Measurements from ENCODE around the gene ZNF777. TPM values are rescaled to one million over a fixed set of nuclear protein-coding genes. Genes with fewer than 3 reads are reported as not detected.

The ZNF777 gene
- total RNA-seq, 1 experiment from 2014 or later = 15.6 TPM

GRCh38 chr7:149498811-149499210 lies 37.9 kb upstream of the ZNF777 start:
- H2BK15ac ChIP-seq (ENCODE audit: low read depth, low read length) = no peak overlapping the region

More at GRCh38 chr7:149498811-149499210, 37.9 kb upstream of the ZNF777 start:
- H3K27ac ChIP-seq (ENCODE audit: insufficient read length, low read depth, low read length) = no peak overlapping the region
- H4K5ac ChIP-seq (ENCODE audit: insufficient read length, low read depth, low read length) = no peak overlapping the region
- no peak overlapping the region for H3K18ac ChIP-seq (ENCODE audit: insufficient read length, low read depth, low read length)
- H3K9me3 ChIP-seq (ENCODE audit: control insufficient read depth, low read depth, low read length) = no peaks in the 10 kb centered on the region
- H2BK20ac ChIP-seq (ENCODE audit: low read depth, low read length, poor library complexity, severe bottlenecking) = no peak overlapping the region
- H2BK5ac ChIP-seq (ENCODE audit: insufficient read length, low read length) = no peak overlapping the region
- DNase-seq = no peak
- no peak overlapping the region for H3K14ac ChIP-seq (ENCODE audit: insufficient read depth, low read length)
- no CpG with 5 or more reads among the region's 6 CpGs for WGBS (ENCODE audit: extremely low coverage, insufficient read length, low lambda C conversion rate)
- H3K79me2 ChIP-seq (ENCODE audit: insufficient read depth, low read length) = peaks cover 4% of the 10 kb centered on the region; the same call in 1 of the 2 replicates
- no peak overlapping the region for H3K4ac ChIP-seq (ENCODE audit: low read depth, low read length)
- H3K27me3 ChIP-seq (ENCODE audit: insufficient read depth, low read length) = peaks cover 4% of the 10 kb centered on the region; the same call in 1 of the 2 replicates
- peaks cover 2% of the 10 kb centered on the region for H3K79me1 ChIP-seq (ENCODE audit: insufficient read depth, low read depth, low read length, poor library complexity, severe bottlenecking)
- no peak overlapping the region for H4K8ac ChIP-seq (replicated peaks; ENCODE audit: insufficient read length, low read depth, low read length)
- no peak overlapping the region for H2BK12ac ChIP-seq (ENCODE audit: insufficient read length, low read depth, low read length)
- H3K56ac ChIP-seq (ENCODE audit: insufficient read length, low read depth, low read length) = no peak overlapping the region
- Mint-ChIP-seq H3K27ac (no peak overlapping the region), H3K36me3 (ENCODE audit: insufficient read depth in 1 of 3, low read depth in 3 of 3) (peaks cover 4 to 8% (median 5%) of the 10 kb centered on the region in 3 experiments), H3K4me1 (peaks cover 10 to 14% of the 10 kb centered on the region in 2 experiments), H3K27me3 (ENCODE audit: low read depth) (peaks cover 45% of the 10 kb centered on the region), H3K9me3 (peaks cover 0 to 2% of the 10 kb centered on the region in 2 experiments; a peak in 2 of 5 replicates), H3K4me3 (peak overlapping the region; percentile 58 to 73; a peak in 3 of 5 replicates)
- no peak overlapping the region for H3K23ac ChIP-seq (ENCODE audit: insufficient read length, low read depth, low read length)
- H3T11ph ChIP-seq (ENCODE audit: low read length) = no peak overlapping the region
- no peak overlapping the region for H2BK120ac ChIP-seq (ENCODE audit: low read depth, low read length, poor library complexity, severe bottlenecking)
- no peaks in the 10 kb centered on the region for H4K20me1 ChIP-seq (ENCODE audit: control insufficient read depth, insufficient read depth, insufficient read length)
- peaks cover 7% of the 10 kb centered on the region for H3K23me2 ChIP-seq (ENCODE audit: insufficient read length, low read depth, low read length, poor library complexity, severe bottlenecking)
- H3K4me2 ChIP-seq (ENCODE audit: insufficient read depth, insufficient read length, low read length) = no peak overlapping the region
- no peaks in the 10 kb centered on the region; the same call in 1 of the 2 replicates for H3K4me1 ChIP-seq (ENCODE audit: insufficient read depth, low read length)
- H2AK5ac ChIP-seq (ENCODE audit: insufficient read length, low read length) = no peak overlapping the region
- no peak overlapping the region for H2AFZ ChIP-seq (ENCODE audit: low read length)
- H4K91ac ChIP-seq (ENCODE audit: insufficient read length, low read depth, low read length) = no peak overlapping the region
- TF ChIP-seq, protein P1, sequence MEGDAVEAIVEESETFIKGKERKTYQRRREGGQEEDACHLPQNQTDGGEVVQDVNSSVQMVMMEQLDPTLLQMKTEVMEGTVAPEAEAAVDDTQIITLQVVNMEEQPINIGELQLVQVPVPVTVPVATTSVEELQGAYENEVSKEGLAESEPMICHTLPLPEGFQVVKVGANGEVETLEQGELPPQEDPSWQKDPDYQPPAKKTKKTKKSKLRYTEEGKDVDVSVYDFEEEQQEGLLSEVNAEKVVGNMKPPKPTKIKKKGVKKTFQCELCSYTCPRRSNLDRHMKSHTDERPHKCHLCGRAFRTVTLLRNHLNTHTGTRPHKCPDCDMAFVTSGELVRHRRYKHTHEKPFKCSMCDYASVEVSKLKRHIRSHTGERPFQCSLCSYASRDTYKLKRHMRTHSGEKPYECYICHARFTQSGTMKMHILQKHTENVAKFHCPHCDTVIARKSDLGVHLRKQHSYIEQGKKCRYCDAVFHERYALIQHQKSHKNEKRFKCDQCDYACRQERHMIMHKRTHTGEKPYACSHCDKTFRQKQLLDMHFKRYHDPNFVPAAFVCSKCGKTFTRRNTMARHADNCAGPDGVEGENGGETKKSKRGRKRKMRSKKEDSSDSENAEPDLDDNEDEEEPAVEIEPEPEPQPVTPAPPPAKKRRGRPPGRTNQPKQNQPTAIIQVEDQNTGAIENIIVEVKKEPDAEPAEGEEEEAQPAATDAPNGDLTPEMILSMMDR (conservative IDR thresholded peaks at IDR 0.05) = no peak
- no peak overlapping the region for H3K9ac ChIP-seq (ENCODE audit: extremely low read depth, insufficient read length, low read length)

Measured in H9 (cell line).